HL-60/S4 (cell line): ENCODE measurements around the gene CMTM4.
"Not testable (repeated sequence)": the region's sequence is repeated elsewhere in the genome, so short reads cannot be mapped to it uniquely, and the experiment has no call there.

ENCODE experiments used
- in situ Hi-C: fragments of 300-500 bp; cut with MboI; formaldehyde crosslinking; loops from 2 replicates; pipeline ENCODE4 v1.14.3; 2022; ENCODE audit warnings: low sequenced_read_pairs

CMTM4 gene

DNA sequence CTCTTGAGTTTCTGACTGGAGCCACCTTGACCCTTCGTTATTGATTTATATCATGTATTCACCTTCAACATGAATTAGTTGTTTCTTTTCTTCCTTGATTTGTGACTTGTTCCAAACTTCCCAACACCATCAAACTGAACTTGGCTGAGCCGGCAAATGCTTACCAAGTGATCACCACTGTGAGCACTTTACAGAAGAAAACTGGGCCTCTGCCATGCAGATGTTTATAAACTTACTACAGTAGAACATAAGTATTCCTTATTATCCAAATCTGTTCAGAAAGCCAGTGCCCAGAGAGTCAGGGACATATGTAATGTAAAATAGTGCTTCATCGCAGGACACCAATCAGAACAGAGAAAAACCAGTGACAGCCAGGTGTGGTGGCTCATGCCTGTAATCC, 19.9 kb downstream of the CMTM4 start:
- in situ Hi-C loops: no loop called here

DNA sequence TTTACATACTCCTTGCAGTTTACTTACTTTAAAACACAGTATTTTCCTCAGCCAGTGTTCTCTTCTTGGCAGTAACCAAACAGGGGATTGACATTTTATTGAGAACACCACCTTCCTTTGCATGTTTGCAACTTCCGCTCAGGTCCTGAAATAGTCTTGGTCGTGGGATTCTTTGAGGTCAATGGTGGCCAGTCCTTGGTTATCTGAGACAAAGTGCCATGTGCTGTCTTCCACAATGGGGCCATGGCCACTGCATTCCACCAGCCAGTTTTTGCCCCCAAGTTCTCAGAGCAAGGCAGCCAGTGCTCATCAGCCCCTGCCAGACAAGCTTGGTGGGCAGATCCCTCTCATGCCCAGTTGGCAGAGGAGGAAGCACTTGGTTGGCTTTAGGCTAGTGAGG, 22.9 kb downstream of the CMTM4 start:
- in situ Hi-C loops: no loop called here

GRCh38 chr16:66670691-66671388, 25.7 kb downstream of the CMTM4 start:
- in situ Hi-C loops: no loop called here

GRCh38 chr16:66668777-66669444, 27.6 kb downstream of the CMTM4 start:
- in situ Hi-C loops: no loop called here

DNA sequence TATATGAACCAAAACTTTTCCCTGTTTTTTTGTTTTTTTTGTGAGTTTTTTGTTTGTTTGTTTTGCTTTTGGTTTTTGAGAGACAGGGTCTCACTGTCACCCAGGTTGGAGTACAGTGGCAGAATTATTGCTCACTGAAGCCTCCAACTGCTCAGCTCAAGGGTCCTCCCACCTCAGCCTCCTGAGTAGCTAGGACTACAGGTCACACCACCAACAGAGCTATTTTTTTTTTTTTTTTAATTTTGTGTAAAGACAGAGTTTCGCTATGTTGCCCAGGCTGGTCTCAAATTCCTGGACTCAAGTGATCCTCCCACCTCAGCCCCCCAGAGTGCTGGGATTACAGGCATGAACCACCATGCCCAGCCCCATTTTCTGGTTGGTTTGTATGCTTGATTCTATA, 28.6 kb downstream of the CMTM4 start:
- in situ Hi-C loops: no loop called here

GRCh38 chr16:66662445-66663194, 33.9 kb downstream of the CMTM4 start:
- in situ Hi-C loops: no loop called here

GRCh38 chr16:66661671-66662346, 34.7 kb downstream of the CMTM4 start:
- in situ Hi-C loops: not testable (repeated sequence)

DNA sequence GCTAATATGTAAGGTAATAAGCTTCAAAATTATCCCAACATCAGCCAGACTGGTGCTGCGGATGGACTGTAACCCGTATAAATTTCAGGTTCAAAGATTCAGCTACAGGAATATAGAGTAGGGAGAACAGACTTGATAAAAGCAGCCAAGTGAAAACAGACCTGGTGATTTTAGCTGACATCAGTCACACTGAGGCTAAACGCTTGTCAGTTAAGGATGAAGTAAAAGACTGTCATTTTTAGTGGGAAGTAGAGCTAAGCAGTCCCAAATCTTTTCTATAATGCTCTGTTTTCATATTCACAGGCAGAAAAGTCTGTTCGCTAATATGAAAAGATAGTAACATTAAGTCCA, 35.4 kb downstream of the CMTM4 start:
- in situ Hi-C loops: no loop called here

DNA sequence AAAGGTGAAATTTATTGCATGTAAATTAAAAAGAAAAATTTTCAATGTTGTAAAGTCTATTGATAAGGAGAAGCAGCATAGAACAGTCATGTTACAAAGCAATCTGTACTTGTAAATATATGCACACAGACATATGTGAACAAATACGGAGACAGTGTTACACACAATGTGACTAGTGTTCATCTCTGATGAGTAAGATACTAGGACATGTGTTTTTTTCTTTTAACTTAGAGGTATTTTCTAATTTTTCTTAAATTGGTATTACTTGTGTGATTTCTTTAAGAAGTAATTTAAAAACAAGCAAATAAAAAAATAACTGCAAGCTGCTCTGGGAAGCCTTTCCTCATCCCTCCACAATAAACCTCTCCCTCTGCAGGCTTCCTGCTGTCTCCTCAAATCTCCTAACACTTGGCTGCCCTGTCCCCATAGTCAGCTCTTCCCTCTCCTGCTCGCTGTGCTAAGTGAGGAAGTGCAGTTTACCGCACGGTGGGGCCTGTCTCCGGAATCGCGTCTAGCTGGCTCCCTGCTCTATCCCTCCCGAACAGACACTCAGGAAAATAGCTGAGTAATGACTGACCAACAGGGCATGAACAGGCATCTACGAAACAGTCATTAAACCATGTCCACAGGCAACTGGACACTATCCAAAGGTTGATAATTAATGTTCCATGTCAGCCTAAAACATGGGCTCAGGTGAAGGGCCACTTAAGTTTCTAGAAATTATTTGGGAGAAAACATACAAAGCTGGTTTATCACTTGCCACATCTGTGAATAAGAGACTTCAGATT, 35.9 kb downstream of the CMTM4 start:
- in situ Hi-C loops: no loop called here

GRCh38 chr16:66658860-66659190, 37.7 kb downstream of the CMTM4 start:
- in situ Hi-C loops: no loop called here

- in situ Hi-C loops: no loop called here
Measured at GRCh38 chr16:66658143-66658859, 38.2 kb downstream of the CMTM4 start.

GRCh38 chr16:66656547-66656946, 40.0 kb downstream of the CMTM4 start:
- in situ Hi-C loops: no loop called here

GRCh38 chr16:66653581-66654350, 42.8 kb downstream of the CMTM4 start:
- in situ Hi-C loops: no loop called here

GRCh38 chr16:66652661-66653360, 43.7 kb downstream of the CMTM4 start:
- in situ Hi-C loops: no loop called here

GRCh38 chr16:66651965-66652364, 44.6 kb downstream of the CMTM4 start:
- in situ Hi-C loops: no loop called here

GRCh38 chr16:66651474-66651765, 45.1 kb downstream of the CMTM4 start:
- in situ Hi-C loops: no loop called here

DNA sequence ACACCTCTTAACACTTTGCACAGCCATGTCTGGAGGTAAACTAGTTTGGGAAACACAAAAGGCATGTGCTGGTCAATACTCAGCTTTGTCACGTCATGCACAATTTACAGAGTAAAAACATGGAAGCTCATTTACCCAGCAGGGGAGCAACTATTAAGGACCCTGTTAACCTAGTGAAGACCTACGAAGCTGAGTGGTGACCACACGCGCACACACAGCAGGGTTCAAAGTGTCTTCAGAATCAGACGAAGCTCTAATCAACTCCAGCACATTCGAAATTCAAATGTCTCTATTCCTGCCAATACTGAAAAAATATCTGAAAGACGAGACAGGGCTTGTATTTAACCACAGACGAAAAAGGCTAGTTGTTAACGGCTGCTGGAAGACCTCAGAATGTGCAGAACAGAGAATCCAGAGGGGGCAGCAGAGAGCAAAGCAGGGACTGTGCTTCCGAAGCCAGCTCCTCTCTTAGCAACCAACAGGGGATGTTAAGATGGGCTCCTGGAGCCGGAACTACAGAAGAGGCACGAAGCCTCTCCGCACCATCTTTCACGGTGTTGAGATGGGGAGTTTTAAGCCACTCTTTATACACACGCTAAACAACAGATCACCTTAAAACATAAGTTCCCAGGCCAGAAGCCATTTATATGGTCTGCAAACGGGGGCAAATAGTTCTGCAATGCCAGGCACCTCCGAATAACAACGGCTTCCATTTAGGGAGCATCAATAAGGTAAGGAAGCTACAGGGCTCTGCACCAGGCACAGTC, 45.7 kb downstream of the CMTM4 start:
- in situ Hi-C loops: no loop called here

DNA sequence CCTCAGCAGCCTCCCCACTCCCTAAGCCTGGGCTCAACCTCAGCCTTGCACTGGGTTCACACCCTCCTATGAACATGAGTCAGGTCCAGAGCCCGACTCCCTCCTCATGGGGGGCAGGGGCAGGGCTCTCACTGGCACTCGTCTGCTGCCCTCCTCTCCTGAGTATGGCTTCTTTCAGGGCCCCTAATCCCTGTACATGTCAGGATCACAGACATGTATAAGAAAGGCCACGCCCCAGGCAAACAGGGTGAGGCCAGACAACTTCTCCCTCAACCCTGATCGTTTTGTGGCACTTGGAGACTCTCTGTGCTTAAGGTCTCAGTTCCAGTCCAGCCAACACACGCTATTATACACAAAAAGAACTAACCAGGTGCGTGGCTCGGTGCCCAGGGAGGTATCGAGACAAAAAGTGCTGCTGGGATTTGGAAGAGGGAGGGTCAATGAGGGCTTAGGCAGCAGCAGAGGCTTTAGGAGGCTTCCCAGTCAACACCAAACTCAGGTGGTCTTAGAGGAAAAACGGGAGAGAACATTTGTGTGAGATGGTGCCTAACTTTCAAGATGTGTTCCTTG, 46.8 kb downstream of the CMTM4 start:
- in situ Hi-C loops: no loop called here
